ENCODE measurements around the gene GTPBP6.
"Not testable (repeated sequence)": the region's sequence is repeated elsewhere in the genome, so short reads cannot be mapped to it uniquely, and the experiment has no call there.

Gene GTPBP6

DNA sequence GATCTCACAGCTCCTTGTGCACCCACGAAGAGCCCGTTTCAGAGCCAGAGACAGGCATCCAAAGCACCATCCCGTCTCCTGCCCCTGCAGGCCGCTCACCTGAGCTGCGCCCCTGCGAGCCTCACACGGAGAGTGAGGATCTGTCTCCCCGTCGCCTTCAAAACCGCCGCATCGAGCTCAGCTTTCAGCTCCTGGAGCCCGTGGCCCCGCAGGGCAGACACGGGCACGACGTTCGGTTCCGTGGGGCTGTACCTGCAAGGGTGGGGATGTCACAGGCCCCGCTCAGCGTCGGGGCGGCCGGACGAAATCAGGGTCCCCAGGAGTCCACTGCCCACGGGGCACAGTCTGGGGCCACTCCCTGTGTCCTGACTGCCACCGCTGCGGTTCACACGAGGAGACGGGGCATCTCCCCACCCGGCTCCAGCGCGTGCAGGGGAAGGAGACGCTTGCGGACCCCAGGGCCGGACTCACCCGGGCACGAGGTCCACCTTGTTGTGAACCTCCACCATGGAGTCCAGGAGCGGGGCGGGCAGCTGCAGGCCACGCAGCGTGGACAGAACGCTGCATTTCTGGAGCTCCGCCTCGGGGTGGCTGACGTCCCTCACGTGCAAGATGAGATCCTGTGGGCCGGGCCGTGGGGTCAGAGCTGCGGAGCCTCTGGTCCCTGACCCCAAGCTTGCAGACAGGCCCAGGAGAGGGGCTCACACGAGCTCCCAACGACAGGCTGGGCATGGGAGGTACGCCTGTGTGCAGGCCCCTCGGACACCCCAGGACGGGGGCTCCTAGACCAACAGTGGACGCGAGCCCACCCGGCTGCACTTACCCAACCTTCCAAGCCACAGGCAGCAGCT, 11.1 kb downstream of the GTPBP6 start:
- no peak overlapping the region for H3K9ac ChIP-seq (ENCODE audit: low read depth in 1 of 2, low read length in 2 of 2)
- H3K27ac ChIP-seq (ENCODE audit: low read depth, low read length) = no peak overlapping the region
- no peak overlapping the region for H3K4me3 ChIP-seq (ENCODE audit: low read depth in 1 of 2, low read length in 2 of 2)
- peaks cover 36 to 71% of the 10 kb centered on the region in 2 donors for H3K36me3 ChIP-seq (ENCODE audit: control insufficient read depth in 1 of 2, insufficient read depth in 2 of 2, low read length in 2 of 2)
- no peaks in the 10 kb centered on the region for H3K9me3 ChIP-seq (ENCODE audit: control insufficient read depth in 1 of 2, low read length in 2 of 2)
- H3K4me1 ChIP-seq (ENCODE audit: control insufficient read depth in 1 of 2, insufficient read depth in 2 of 2, low read length in 2 of 2) = no peaks in the 10 kb centered on the region
- no peaks in the 10 kb centered on the region for H3K27me3 ChIP-seq (ENCODE audit: control insufficient read depth in 1 of 2, insufficient read depth in 2 of 2, low read length in 2 of 2)

DNA sequence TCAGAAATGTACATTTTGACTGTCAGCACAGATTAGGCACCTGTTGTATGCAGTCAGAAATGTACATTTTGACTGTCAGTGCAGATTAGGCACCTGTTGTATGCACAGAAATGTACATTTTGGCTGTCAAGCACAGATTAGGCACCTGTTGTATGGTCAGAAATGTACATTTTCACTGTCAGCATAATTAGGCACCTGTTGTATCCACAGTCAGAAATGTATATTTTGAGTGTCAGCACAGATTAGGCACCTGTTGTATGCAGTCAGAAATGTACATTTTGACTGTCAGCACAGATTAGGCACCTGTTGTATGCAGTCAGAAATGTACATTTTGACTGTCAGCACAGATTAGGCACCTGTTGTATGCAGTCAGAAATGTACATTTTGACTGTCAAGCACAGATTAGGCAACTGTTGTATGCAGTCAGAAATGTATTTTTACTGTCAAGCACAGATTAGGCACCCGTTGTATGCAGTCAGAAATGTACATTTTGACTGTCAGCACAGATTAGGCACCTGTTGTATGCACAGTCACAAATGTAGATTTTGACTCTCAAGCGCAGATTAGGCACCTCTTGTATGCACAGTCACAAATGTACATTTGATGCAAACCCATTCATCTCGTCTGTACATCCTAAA, 11.9 kb downstream of the GTPBP6 start:
- H3K9me3 ChIP-seq (ENCODE audit: control insufficient read depth in 1 of 2, low read length in 2 of 2); H3K9ac ChIP-seq (ENCODE audit: low read depth in 1 of 2, low read length in 2 of 2); H3K27me3 ChIP-seq (ENCODE audit: control insufficient read depth in 1 of 2, insufficient read depth in 2 of 2, low read length in 2 of 2); H3K4me3 ChIP-seq (ENCODE audit: low read depth in 1 of 2, low read length in 2 of 2); H3K4me1 ChIP-seq (ENCODE audit: control insufficient read depth in 1 of 2, insufficient read depth in 2 of 2, low read length in 2 of 2); H3K27ac ChIP-seq (ENCODE audit: low read depth, low read length): not testable (repeated sequence)
- peaks cover 29 to 64% of the 10 kb centered on the region in 2 donors for H3K36me3 ChIP-seq (ENCODE audit: control insufficient read depth in 1 of 2, insufficient read depth in 2 of 2, low read length in 2 of 2)

DNA sequence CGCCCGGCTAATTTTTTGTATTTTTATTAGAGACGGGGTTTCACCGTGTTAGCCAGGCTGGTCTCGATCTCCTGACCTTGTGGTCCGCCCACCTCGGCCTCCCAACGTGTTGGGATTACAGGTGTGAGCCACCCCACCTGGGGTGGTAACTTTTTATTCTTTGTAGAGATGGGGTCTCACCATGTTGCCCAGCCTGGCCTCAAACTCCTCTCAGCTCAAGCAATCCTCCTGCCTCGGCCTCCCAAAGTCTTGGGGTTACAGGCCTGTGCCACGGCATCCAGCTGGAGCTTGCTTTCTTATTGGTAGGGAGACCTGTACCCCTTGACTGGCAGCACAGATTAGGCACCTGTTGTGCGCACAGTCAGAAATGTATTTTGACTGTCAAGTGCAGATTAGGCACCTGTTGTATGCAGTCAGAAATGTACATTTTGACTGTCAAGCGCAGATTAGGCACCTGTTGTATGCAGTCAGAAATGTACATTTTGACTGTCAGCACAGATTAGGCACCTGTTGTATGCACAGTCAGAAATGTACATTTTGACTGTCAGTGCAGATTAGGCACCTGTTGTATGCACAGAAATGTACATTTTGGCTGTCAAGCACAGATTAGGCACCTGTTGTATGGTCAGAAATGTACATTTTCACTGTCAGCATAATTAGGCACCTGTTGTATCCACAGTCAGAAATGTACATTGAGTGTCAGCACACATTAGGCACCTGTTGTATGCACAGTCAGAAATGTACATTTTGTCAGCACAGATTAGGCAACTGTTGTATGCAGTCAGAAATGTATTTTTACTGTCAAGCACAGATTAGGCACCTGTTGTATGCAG, 12.6 kb downstream of the GTPBP6 start:
- not testable (repeated sequence) for H3K4me1 ChIP-seq (ENCODE audit: control insufficient read depth in 1 of 2, insufficient read depth in 2 of 2, low read length in 2 of 2); H3K27ac ChIP-seq (ENCODE audit: low read depth, low read length); H3K9me3 ChIP-seq (ENCODE audit: control insufficient read depth in 1 of 2, low read length in 2 of 2); H3K27me3 ChIP-seq (ENCODE audit: control insufficient read depth in 1 of 2, insufficient read depth in 2 of 2, low read length in 2 of 2); H3K4me3 ChIP-seq (ENCODE audit: low read depth in 1 of 2, low read length in 2 of 2); H3K9ac ChIP-seq (ENCODE audit: low read depth in 1 of 2, low read length in 2 of 2)
- peaks cover 23 to 56% of the 10 kb centered on the region in 2 donors for H3K36me3 ChIP-seq (ENCODE audit: control insufficient read depth in 1 of 2, insufficient read depth in 2 of 2, low read length in 2 of 2)

GRCh38 chrX:302975-303374, 15.6 kb downstream of the GTPBP6 start:
- Histone ChIP-seq H3K4me1 (ENCODE audit: control insufficient read depth in 1 of 2, insufficient read depth in 2 of 2, low read length in 2 of 2) (no peaks in the 10 kb centered on the region), H3K36me3 (ENCODE audit: control insufficient read depth in 1 of 2, insufficient read depth in 2 of 2, low read length in 2 of 2) (peaks cover 18 to 45% of the 10 kb centered on the region in 2 donors), H3K27ac (ENCODE audit: low read depth, low read length) (no peak overlapping the region), H3K27me3 (ENCODE audit: control insufficient read depth in 1 of 2, insufficient read depth in 2 of 2, low read length in 2 of 2) (no peaks in the 10 kb centered on the region), H3K4me3 (ENCODE audit: low read depth in 1 of 2, low read length in 2 of 2) (no peak overlapping the region), H3K9me3 (ENCODE audit: control insufficient read depth in 1 of 2, low read length in 2 of 2) (no peaks in the 10 kb centered on the region), H3K9ac (ENCODE audit: low read depth in 1 of 2, low read length in 2 of 2) (no peak overlapping the region)

DNA sequence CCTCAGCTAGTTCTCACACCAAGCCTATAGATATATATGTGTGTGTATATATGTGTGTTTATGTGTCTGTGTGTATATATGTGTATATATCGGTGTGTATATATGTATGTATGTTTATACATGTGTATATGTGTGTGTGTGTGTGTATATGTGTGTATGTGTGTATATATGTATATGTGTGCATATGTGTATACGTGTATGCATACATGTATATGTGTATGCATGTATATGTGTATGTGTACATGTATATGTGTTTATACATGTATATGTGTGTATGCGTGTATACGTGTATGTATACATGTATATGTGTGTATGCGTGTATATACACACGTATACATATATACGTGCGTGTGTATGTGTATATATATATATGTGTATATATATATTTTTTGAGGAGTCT, 18.3 kb downstream of the GTPBP6 start:
- H3K9me3 ChIP-seq (ENCODE audit: control insufficient read depth in 1 of 2, low read length in 2 of 2) = no peaks in the 10 kb centered on the region
- H3K36me3 ChIP-seq (ENCODE audit: control insufficient read depth in 1 of 2, insufficient read depth in 2 of 2, low read length in 2 of 2) = peaks cover 10 to 27% of the 10 kb centered on the region in 2 donors
- no peak overlapping the region for H3K9ac ChIP-seq (ENCODE audit: low read depth in 1 of 2, low read length in 2 of 2)
- H3K27me3 ChIP-seq (ENCODE audit: control insufficient read depth in 1 of 2, insufficient read depth in 2 of 2, low read length in 2 of 2) = no peaks in the 10 kb centered on the region
- H3K27ac ChIP-seq (ENCODE audit: low read depth, low read length) = no peak overlapping the region
- no peaks in the 10 kb centered on the region for H3K4me1 ChIP-seq (ENCODE audit: control insufficient read depth in 1 of 2, insufficient read depth in 2 of 2, low read length in 2 of 2)
- no peak overlapping the region for H3K4me3 ChIP-seq (ENCODE audit: low read depth in 1 of 2, low read length in 2 of 2)

- H3K27ac ChIP-seq (ENCODE audit: low read depth, low read length) = no peak overlapping the region
- H3K9me3 ChIP-seq (ENCODE audit: control insufficient read depth in 1 of 2, low read length in 2 of 2) = no peaks in the 10 kb centered on the region
- no peak overlapping the region for H3K4me3 ChIP-seq (ENCODE audit: low read depth in 1 of 2, low read length in 2 of 2)
- no peak overlapping the region for H3K9ac ChIP-seq (ENCODE audit: low read depth in 1 of 2, low read length in 2 of 2)
- no peaks in the 10 kb centered on the region for H3K4me1 ChIP-seq (ENCODE audit: control insufficient read depth in 1 of 2, insufficient read depth in 2 of 2, low read length in 2 of 2)
- H3K36me3 ChIP-seq (ENCODE audit: control insufficient read depth in 1 of 2, insufficient read depth in 2 of 2, low read length in 2 of 2) = peaks cover 3 to 19% of the 10 kb centered on the region in 2 donors
- no peaks in the 10 kb centered on the region for H3K27me3 ChIP-seq (ENCODE audit: control insufficient read depth in 1 of 2, insufficient read depth in 2 of 2, low read length in 2 of 2)
Observed at GRCh38 chrX:298993-299392, 19.6 kb downstream of the GTPBP6 start.

- H3K4me1 ChIP-seq (ENCODE audit: control insufficient read depth in 1 of 2, insufficient read depth in 2 of 2, low read length in 2 of 2) = no peaks in the 10 kb centered on the region
- H3K36me3 ChIP-seq (ENCODE audit: control insufficient read depth in 1 of 2, insufficient read depth in 2 of 2, low read length in 2 of 2) = peaks cover 6 to 30% of the 10 kb centered on the region in 2 donors
- no peak overlapping the region for H3K9ac ChIP-seq (ENCODE audit: low read depth in 1 of 2, low read length in 2 of 2)
- no peak overlapping the region for H3K4me3 ChIP-seq (ENCODE audit: low read depth in 1 of 2, low read length in 2 of 2)
- no peaks in the 10 kb centered on the region for H3K27me3 ChIP-seq (ENCODE audit: control insufficient read depth in 1 of 2, insufficient read depth in 2 of 2, low read length in 2 of 2)
- no peaks in the 10 kb centered on the region for H3K9me3 ChIP-seq (ENCODE audit: control insufficient read depth in 1 of 2, low read length in 2 of 2)
- H3K27ac ChIP-seq (ENCODE audit: low read depth, low read length) = no peak overlapping the region
Observed at GRCh38 chrX:295136-295535, 23.5 kb downstream of the GTPBP6 start.

GRCh38 chrX:292900-293897, 25.4 kb downstream of the GTPBP6 start:
- H3K9ac ChIP-seq (ENCODE audit: low read depth in 1 of 2, low read length in 2 of 2) = no peak overlapping the region
- no peak overlapping the region for H3K27ac ChIP-seq (ENCODE audit: low read depth, low read length)
- H3K9me3 ChIP-seq (ENCODE audit: control insufficient read depth in 1 of 2, low read length in 2 of 2) = no peaks in the 10 kb centered on the region
- H3K36me3 ChIP-seq (ENCODE audit: control insufficient read depth in 1 of 2, insufficient read depth in 2 of 2, low read length in 2 of 2) = peaks cover 10 to 36% of the 10 kb centered on the region in 2 donors
- no peaks in the 10 kb centered on the region for H3K4me1 ChIP-seq (ENCODE audit: control insufficient read depth in 1 of 2, insufficient read depth in 2 of 2, low read length in 2 of 2)
- H3K27me3 ChIP-seq (ENCODE audit: control insufficient read depth in 1 of 2, insufficient read depth in 2 of 2, low read length in 2 of 2) = no peaks in the 10 kb centered on the region
- no peak overlapping the region for H3K4me3 ChIP-seq (ENCODE audit: low read depth in 1 of 2, low read length in 2 of 2)

DNA sequence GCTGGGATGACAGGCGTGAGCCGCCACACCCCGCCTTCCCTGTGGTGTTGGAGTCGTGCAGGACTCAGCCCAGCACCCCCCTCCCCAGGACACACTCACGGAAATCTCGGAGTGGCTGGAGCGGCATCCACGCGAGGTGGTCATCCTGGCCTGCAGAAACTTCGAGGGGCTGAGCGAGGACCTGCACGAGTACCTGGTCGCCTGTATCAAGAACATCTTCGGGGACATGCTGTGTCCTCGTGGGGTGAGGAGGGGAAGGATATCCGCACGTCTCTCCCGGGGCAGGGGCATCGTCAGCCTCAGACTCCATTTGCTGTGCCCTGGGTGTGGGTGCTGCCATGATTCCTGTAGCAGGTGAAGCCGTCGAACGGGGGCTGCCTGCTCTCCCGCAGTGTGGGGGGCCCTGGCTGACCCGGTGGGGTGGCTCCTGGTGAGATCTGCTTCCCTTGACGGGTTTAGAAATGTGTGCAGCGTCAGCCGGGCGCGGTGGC, 27.1 kb downstream of the GTPBP6 start:
- Histone ChIP-seq H3K9ac (ENCODE audit: low read depth in 1 of 2, low read length in 2 of 2) (no peak overlapping the region), H3K36me3 (ENCODE audit: control insufficient read depth in 1 of 2, insufficient read depth in 2 of 2, low read length in 2 of 2) (peaks cover 10 to 37% of the 10 kb centered on the region in 2 donors), H3K4me1 (ENCODE audit: control insufficient read depth in 1 of 2, insufficient read depth in 2 of 2, low read length in 2 of 2) (no peaks in the 10 kb centered on the region), H3K4me3 (ENCODE audit: low read depth in 1 of 2, low read length in 2 of 2) (no peak overlapping the region), H3K9me3 (ENCODE audit: control insufficient read depth in 1 of 2, low read length in 2 of 2) (no peaks in the 10 kb centered on the region), H3K27me3 (ENCODE audit: control insufficient read depth in 1 of 2, insufficient read depth in 2 of 2, low read length in 2 of 2) (no peaks in the 10 kb centered on the region), H3K27ac (ENCODE audit: low read depth, low read length) (no peak overlapping the region)
